Measurements from ENCODE around the gene CCDC149.

DNA sequence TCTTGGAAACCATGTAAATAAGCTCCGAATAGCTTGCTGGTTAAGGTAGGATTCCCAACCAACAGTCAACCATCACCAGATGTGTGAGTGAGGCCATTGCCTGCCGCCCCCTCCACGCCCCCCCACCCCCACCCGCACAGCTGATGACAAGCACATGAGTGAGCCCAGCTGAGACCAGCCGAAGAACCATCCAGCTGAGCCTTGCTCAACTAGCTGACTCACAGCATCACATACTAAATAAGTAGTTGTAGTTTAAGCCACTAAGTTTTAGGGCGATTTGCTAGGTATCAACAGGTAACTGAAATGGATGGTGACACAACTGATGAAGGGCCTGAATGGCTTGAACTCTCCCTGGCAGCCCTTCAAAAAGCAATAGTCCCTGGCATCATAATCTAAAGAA is 1.6 kb upstream of the CCDC149 start:
- no peak for TF ChIP-seq CTCF (IDR thresholded peaks at IDR 0.05)
- TF ChIP-seq POLR2AphosphoS5 (IDR thresholded peaks at IDR 0.05; ENCODE audit: insufficient read depth in 1 of 2, low read depth in 1 of 2) = no peak

Measured in vagina (tissue), 2 donors.